Liver (tissue), 9 donors: ENCODE results near the gene LECT2. TPM values are rescaled to one million over a fixed set of nuclear protein-coding genes. Genes with fewer than 3 reads are reported as not detected.
A peak's percentile ranks its signal among the peaks of the same experiment; 100 is the strongest.

ENCODE experiments used
- DNase-seq: peaks from one replicate; pipeline ENCODE4 v3.0.0-alpha.2; 2017; ENCODE audit warnings: low spot score
- H3K27ac ChIP-seq, 2 donors: one replicate each; pipeline ENCODE4 v1.7.0; 2013; ENCODE audit warnings: inconsistent platforms in 2 of 2, low read length in 2 of 2, control low read depth in 1 of 2, low read depth in 1 of 2, mild to moderate bottlenecking in 1 of 2
- H3K27me3 ChIP-seq, 4 donors: one replicate each; pipeline versions ENCODE4 v1.6.1 to v1.7.0; 2013; ENCODE audit warnings: low read length in 3 of 4, inconsistent platforms in 1 of 4, mild to moderate bottlenecking in 1 of 4, moderate library complexity in 1 of 4; ENCODE audit not compliant: control insufficient read depth in 4 of 4, insufficient read depth in 4 of 4
- H3K36me3 ChIP-seq, 4 donors: one replicate each; pipeline versions ENCODE4 v1.6.1 to v1.7.0; 2013; ENCODE audit warnings: low read length in 3 of 4, mild to moderate bottlenecking in 3 of 4, low read depth in 1 of 4, moderate library complexity in 1 of 4; ENCODE audit not compliant: control insufficient read depth in 4 of 4, insufficient read depth in 3 of 4
- H3K4me1 ChIP-seq, 4 donors: one replicate each; pipeline versions ENCODE4 v1.6.1 to v1.7.0; 2013; ENCODE audit warnings: low read length in 3 of 4, mild to moderate bottlenecking in 3 of 4, moderate library complexity in 1 of 4; ENCODE audit not compliant: control insufficient read depth in 4 of 4, insufficient read depth in 4 of 4
- H3K4me3 ChIP-seq, 3 donors: one replicate each; pipeline versions ENCODE4 v1.6.1 to v1.7.0; 2013; ENCODE audit warnings: low read length in 3 of 3, control low read depth in 1 of 3, low read depth in 1 of 3, mild to moderate bottlenecking in 1 of 3
- H3K9ac ChIP-seq, 2 donors: one replicate each; pipeline ENCODE4 v1.7.0; 2013; ENCODE audit warnings: low read length in 2 of 2, mild to moderate bottlenecking in 2 of 2, moderate library complexity in 2 of 2, control low read depth in 1 of 2, low read depth in 1 of 2
- H3K9me3 ChIP-seq, 4 donors: one replicate each; pipeline versions ENCODE4 v1.6.1 to v1.7.0; 2013; ENCODE audit warnings: low read length in 3 of 4; ENCODE audit not compliant: control insufficient read depth in 4 of 4
- ATF3 ChIP-seq: IDR thresholded peaks from 2 replicates; pipeline ENCODE4 v1.6.1; 2016; ENCODE audit warnings: antibody characterized with exemption
- CTCF ChIP-seq: fragments of 150-350 bp; IDR thresholded peaks from 2 replicates; pipeline ENCODE4 v1.5.1; 2017; ENCODE audit warnings: improper control_type of control experiment, low read depth, low read length; ENCODE audit not compliant: missing input control
- EGR1 ChIP-seq, 2 donors: IDR thresholded peaks; 2 replicates each; pipeline ENCODE4 v1.6.1; 2016 to 2018; ENCODE audit warnings: antibody characterized with exemption in 2 of 2, low read depth in 2 of 2
- FOXA1 ChIP-seq: IDR thresholded peaks from 2 replicates; pipeline ENCODE4 v1.6.1; 2016; ENCODE audit warnings: antibody characterized with exemption
- FOXA2 ChIP-seq: IDR thresholded peaks from 2 replicates; pipeline ENCODE4 v1.6.1; 2016; ENCODE audit warnings: antibody characterized with exemption
- HNF4A ChIP-seq, 2 donors: conservative IDR thresholded peaks; 2 replicates each; pipeline ENCODE4 v1.6.1; 2016; ENCODE audit warnings: antibody characterized with exemption in 2 of 2, mild to moderate bottlenecking in 2 of 2
- HNF4G ChIP-seq: IDR thresholded peaks from 2 replicates; pipeline ENCODE4 v1.6.1; 2016; ENCODE audit warnings: antibody characterized with exemption
- JUND ChIP-seq, 2 donors: IDR thresholded peaks; 2 replicates each; pipeline ENCODE4 v1.6.1; 2016; ENCODE audit warnings: antibody characterized with exemption in 2 of 2
- MAX ChIP-seq: IDR thresholded peaks from 2 replicates; pipeline ENCODE4 v1.6.1; 2016; ENCODE audit warnings: antibody characterized with exemption
- NR2F2 ChIP-seq: IDR thresholded peaks from 2 replicates; pipeline ENCODE4 v1.6.1; 2016; ENCODE audit warnings: antibody characterized with exemption
- RAD21 ChIP-seq, 2 donors: IDR thresholded peaks; 2 replicates each; pipeline ENCODE4 v1.6.1; 2016; ENCODE audit warnings: antibody characterized with exemption in 2 of 2, mild to moderate bottlenecking in 2 of 2
- REST ChIP-seq: IDR thresholded peaks from 2 replicates; pipeline ENCODE4 v1.6.1; 2016; ENCODE audit warnings: antibody characterized with exemption, mild to moderate bottlenecking
- RXRA ChIP-seq, 2 donors: IDR thresholded peaks; 2 replicates each; pipeline ENCODE4 v1.6.1; 2017 to 2018; ENCODE audit warnings: antibody characterized with exemption in 2 of 2, mild to moderate bottlenecking in 1 of 2
- SP1 ChIP-seq: IDR thresholded peaks from 2 replicates; pipeline ENCODE4 v1.6.1; 2018; ENCODE audit warnings: antibody characterized with exemption, mild to moderate bottlenecking
- ZBTB33 ChIP-seq: IDR thresholded peaks from 2 replicates; pipeline ENCODE4 v1.6.1; 2016; ENCODE audit warnings: antibody characterized with exemption
- WGBS: extraction: QIAGEN DNeasy Blood & Tissue Kit; methylation state at CpG from one replicate; pipeline ENCODE4 v1.1.7; 2013; 5-methylcytosine and 5-hydroxymethylcytosine counted together
- polyA plus RNA-seq, 2 donors: library from polyadenylated mRNA; stranded (reverse) in 1 of 2; unstranded in 1 of 2; fragments of 200-250 nt in 1 of 2; fragments of >200 nt in 1 of 2; fragmentation: Nextera tagmentation in 1 of 2; extraction: Ambion mirVana in 1 of 2; gene quantifications; one replicate each; pipeline versions ENCODE4 v1.2.1 to v1.2.3, GENCODE V29; 2013 to 2015
- total RNA-seq, 2 donors: library from RNA; depleted of rRNA; stranded (reverse); fragments of >200 nt; gene quantifications; one replicate each; pipeline ENCODE4 v1.2.3, GENCODE V29; 2014
- donor health status: healthy.
- donor health status: healthy.
- donor health status: healthy.
- donor health status: healthy.
- donor health status: healthy.

The LECT2 gene
- total and polyA plus RNA-seq, 4 donors: 27.4 to 93.8 (median 81.1) TPM

GRCh38 chr5:135985951-135986350 lies 31.2 kb upstream of the LECT2 start (continued):
- TF ChIP-seq FOXA2: no peak

- Histone ChIP-seq H3K9me3 (no peaks in the 10 kb centered on the region), H3K27ac (no peak overlapping the region), H3K9ac (no peak overlapping the region), H3K36me3 (no peaks in the 10 kb centered on the region), H3K4me1 (peaks cover 3 to 30% (median 18%) of the 10 kb centered on the region in 4 donors), H3K4me3 (no peak overlapping the region), H3K27me3 (no peaks in the 10 kb centered on the region)
- TF ChIP-seq EGR1 (IDR thresholded peaks at IDR 0.05; ENCODE audit: low read depth in 2 of 2) (no peak), JUND (IDR thresholded peaks at IDR 0.05) (no peak)
- DNase-seq: no peak
- 34% methylated on average over 1 of the region's 1 CpG for WGBS
Observed at GRCh38 chr5:135980620-135981019, 25.8 kb upstream of the LECT2 start.

- H3K36me3 ChIP-seq: no peaks in the 10 kb centered on the region
- no peaks in the 10 kb centered on the region for H3K9me3 ChIP-seq
- no peak overlapping the region for H3K4me3 ChIP-seq
- no peak for DNase-seq
- TF ChIP-seq RAD21 (IDR thresholded peaks at IDR 0.05) (no peak), HNF4A (conservative IDR thresholded peaks at IDR 0.05) (no peak), FOXA1 (no peak), EGR1 (IDR thresholded peaks at IDR 0.05; ENCODE audit: low read depth in 2 of 2) (no peak)
- whole genome bisulfite sequencing: 49% methylated on average over 1 of the region's 1 CpG
- no peak overlapping the region for H3K9ac ChIP-seq
- no peaks in the 10 kb centered on the region for H3K27me3 ChIP-seq
- peaks cover 9 to 41% (median 29%) of the 10 kb centered on the region in 4 donors for H3K4me1 ChIP-seq
- H3K27ac ChIP-seq: no peak overlapping the region
Observed at GRCh38 chr5:135979510-135979909, 24.7 kb upstream of the LECT2 start.

- Histone ChIP-seq H3K9me3 (no peaks in the 10 kb centered on the region), H3K9ac (no peak overlapping the region), H3K4me1 (peaks cover 9 to 45% (median 32%) of the 10 kb centered on the region in 4 donors), H3K27me3 (no peaks in the 10 kb centered on the region), H3K27ac (no peak overlapping the region), H3K4me3 (no peak overlapping the region), H3K36me3 (no peaks in the 10 kb centered on the region)
- WGBS: 92% methylated on average over 2 of the region's 2 CpGs
- no peak for DNase-seq
- TF ChIP-seq HNF4A (conservative IDR thresholded peaks at IDR 0.05) (no peak), JUND (IDR thresholded peaks at IDR 0.05) (no peak), HNF4G (no peak)
Observed at GRCh38 chr5:135978993-135979392, 24.2 kb upstream of the LECT2 start.

GRCh38 chr5:135978212-135978631 lies 23.4 kb upstream of the LECT2 start:
- peaks cover 13 to 52% (median 38%) of the 10 kb centered on the region in 4 donors for H3K4me1 ChIP-seq
- no peaks in the 10 kb centered on the region for H3K27me3 ChIP-seq
- no peak overlapping the region for H3K4me3 ChIP-seq
- no peaks in the 10 kb centered on the region for H3K9me3 ChIP-seq
- H3K9ac ChIP-seq: peak overlapping the region; percentile 15 to 45
- H3K27ac ChIP-seq: peak overlapping the region; percentile 79 to 87
- WGBS: 57% methylated on average over 4 of the region's 4 CpGs
- DNase-seq: no peak
- H3K36me3 ChIP-seq: no peaks in the 10 kb centered on the region
- no peak for TF ChIP-seq FOXA1
- TF ChIP-seq SP1: no peak
- TF ChIP-seq RXRA (IDR thresholded peaks at IDR 0.05): no peak
- TF ChIP-seq CTCF: no peak
- no peak for TF ChIP-seq ZBTB33
- no peak for TF ChIP-seq RAD21 (IDR thresholded peaks at IDR 0.05)
- no peak for TF ChIP-seq ATF3
- TF ChIP-seq JUND (IDR thresholded peaks at IDR 0.05): no peak
- TF ChIP-seq MAX: no peak
- TF ChIP-seq NR2F2: no peak
- TF ChIP-seq REST: no peak
- no peak for TF ChIP-seq HNF4A (conservative IDR thresholded peaks at IDR 0.05)
